ENCODE data around the gene ARID1B.

ARID1B gene

GRCh38 chr6:156935000-156935399 is 157.8 kb downstream of the ARID1B start:
- Histone ChIP-seq H3K9me3 (ENCODE audit: severe bottlenecking) (no peaks in the 10 kb centered on the region), H3K27me3 (ENCODE audit: insufficient read depth, poor library complexity, severe bottlenecking) (no peaks in the 10 kb centered on the region), H3K4me1 (ENCODE audit: insufficient read depth, poor library complexity, severe bottlenecking) (peaks cover 18% of the 10 kb centered on the region), H3K27ac (ENCODE audit: poor library complexity, severe bottlenecking) (no peak overlapping the region), H3K36me3 (ENCODE audit: low read depth) (peaks cover 10% of the 10 kb centered on the region), H3K4me3 (ENCODE audit: severe bottlenecking) (no peak overlapping the region)
- no peak for TF ChIP-seq CTCF (IDR thresholded peaks at IDR 0.05; ENCODE audit: poor library complexity, severe bottlenecking)
- ATAC-seq (ENCODE audit: low read depth) (no peak), DNase-seq (ENCODE audit: low spot score) (no peak)

- DNase-seq (ENCODE audit: low spot score) (no peak), ATAC-seq (ENCODE audit: low read depth) (no peak)
- Histone ChIP-seq H3K4me1 (ENCODE audit: insufficient read depth, poor library complexity, severe bottlenecking) (peaks cover 13% of the 10 kb centered on the region), H3K27ac (ENCODE audit: poor library complexity, severe bottlenecking) (no peak overlapping the region), H3K9me3 (ENCODE audit: severe bottlenecking) (no peaks in the 10 kb centered on the region), H3K36me3 (ENCODE audit: low read depth) (peaks cover 10% of the 10 kb centered on the region), H3K27me3 (ENCODE audit: insufficient read depth, poor library complexity, severe bottlenecking) (no peaks in the 10 kb centered on the region), H3K4me3 (ENCODE audit: severe bottlenecking) (no peak overlapping the region)
- TF ChIP-seq CTCF (IDR thresholded peaks at IDR 0.05; ENCODE audit: poor library complexity, severe bottlenecking), result no peak
These were observed 161.0 kb downstream of the ARID1B start for GRCh38 chr6:156938143-156938542.

- no peak for TF ChIP-seq CTCF (IDR thresholded peaks at IDR 0.05; ENCODE audit: poor library complexity, severe bottlenecking)
- Histone ChIP-seq H3K27me3 (ENCODE audit: insufficient read depth, poor library complexity, severe bottlenecking) (no peaks in the 10 kb centered on the region), H3K36me3 (ENCODE audit: low read depth) (peaks cover 10% of the 10 kb centered on the region), H3K4me1 (ENCODE audit: insufficient read depth, poor library complexity, severe bottlenecking) (peaks cover 2% of the 10 kb centered on the region), H3K27ac (ENCODE audit: poor library complexity, severe bottlenecking) (no peak overlapping the region), H3K4me3 (ENCODE audit: severe bottlenecking) (no peak overlapping the region), H3K9me3 (ENCODE audit: severe bottlenecking) (no peaks in the 10 kb centered on the region)
- DNase-seq (ENCODE audit: low spot score) (no peak), ATAC-seq (ENCODE audit: low read depth) (no peak)
These were observed 163.0 kb downstream of the ARID1B start for GRCh38 chr6:156940221-156940620.

- no peaks in the 10 kb centered on the region for H3K9me3 ChIP-seq (ENCODE audit: severe bottlenecking)
- H3K27me3 ChIP-seq (ENCODE audit: insufficient read depth, poor library complexity, severe bottlenecking), result no peaks in the 10 kb centered on the region
- no peak overlapping the region for H3K27ac ChIP-seq (ENCODE audit: poor library complexity, severe bottlenecking)
- peaks cover 8% of the 10 kb centered on the region for H3K4me1 ChIP-seq (ENCODE audit: insufficient read depth, poor library complexity, severe bottlenecking)
- H3K4me3 ChIP-seq (ENCODE audit: severe bottlenecking), result no peak overlapping the region
- ATAC-seq (ENCODE audit: low read depth) (no peak), DNase-seq (ENCODE audit: low spot score) (no peak)
- TF ChIP-seq CTCF (IDR thresholded peaks at IDR 0.05; ENCODE audit: poor library complexity, severe bottlenecking), result no peak
- H3K36me3 ChIP-seq (ENCODE audit: low read depth), result no peaks in the 10 kb centered on the region; the same call in 1 of the 2 replicates
These were observed 165.1 kb downstream of the ARID1B start for GRCh38 chr6:156942266-156942665.

- peaks cover 13% of the 10 kb centered on the region for H3K4me1 ChIP-seq (ENCODE audit: insufficient read depth, poor library complexity, severe bottlenecking)
- no peak for TF ChIP-seq CTCF (IDR thresholded peaks at IDR 0.05; ENCODE audit: poor library complexity, severe bottlenecking)
- H3K4me3 ChIP-seq (ENCODE audit: severe bottlenecking), result no peak overlapping the region
- no peak for ATAC-seq (ENCODE audit: low read depth)
- no peaks in the 10 kb centered on the region for H3K27me3 ChIP-seq (ENCODE audit: insufficient read depth, poor library complexity, severe bottlenecking)
- DNase-seq (ENCODE audit: low spot score), result no peak
- no peaks in the 10 kb centered on the region; the same call in 1 of the 2 replicates for H3K36me3 ChIP-seq (ENCODE audit: low read depth)
- no peaks in the 10 kb centered on the region for H3K9me3 ChIP-seq (ENCODE audit: severe bottlenecking)
- no peak overlapping the region for H3K27ac ChIP-seq (ENCODE audit: poor library complexity, severe bottlenecking)
These were observed 166.0 kb downstream of the ARID1B start for GRCh38 chr6:156943166-156943565.
